GM19328 (cell line): ENCODE results near the gene AGO4.

ENCODE experiments used
- ATAC-seq: cut with Tn5 transposase; IDR thresholded peaks from one replicate; pipeline ENCODE4 v1.9.1; 2021; ENCODE audit warnings: mild to moderate bottlenecking, moderate library complexity; ENCODE audit not compliant: unreplicated experiment

AGO4 gene

DNA sequence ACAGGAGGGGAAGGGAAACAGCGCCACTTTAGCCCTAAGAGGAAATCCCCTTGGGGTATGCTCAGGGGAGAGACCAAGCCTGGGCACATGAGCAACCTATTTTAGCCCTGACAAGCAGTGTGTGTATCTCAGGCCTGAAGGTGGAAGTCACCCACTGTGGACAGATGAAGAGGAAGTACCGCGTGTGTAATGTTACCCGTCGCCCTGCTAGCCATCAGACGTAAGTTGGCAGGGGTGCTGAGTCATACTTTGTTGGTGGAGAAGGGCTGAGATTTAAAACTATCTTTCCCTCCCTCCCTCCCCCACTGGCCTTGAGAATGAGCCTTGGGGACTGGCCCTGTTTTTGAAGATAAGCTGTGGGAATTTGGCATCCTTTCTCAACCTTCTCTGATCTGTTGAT lies 86.4 kb downstream of the AGO4 start:
- no peak for ATAC-seq

DNA sequence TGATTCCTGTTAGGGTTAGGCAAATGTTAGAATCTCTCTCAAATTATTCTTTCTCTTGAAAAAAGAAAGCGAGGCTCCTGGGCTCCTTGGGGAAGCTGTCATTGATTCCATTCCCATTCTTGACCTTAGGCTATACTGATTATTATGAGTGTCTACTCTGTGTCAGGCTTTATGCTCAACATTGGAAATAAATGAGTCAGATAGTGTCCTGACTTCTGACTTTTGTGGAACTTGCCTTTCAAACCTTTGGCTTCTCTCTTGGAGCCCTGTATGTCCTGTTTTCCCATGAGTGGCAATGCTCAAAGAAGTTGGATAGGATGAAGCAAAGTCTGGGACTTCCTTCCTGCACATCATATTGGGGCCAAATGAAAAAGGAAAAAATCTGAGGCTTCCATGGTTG lies 86.8 kb downstream of the AGO4 start:
- ATAC-seq, result no peak

DNA sequence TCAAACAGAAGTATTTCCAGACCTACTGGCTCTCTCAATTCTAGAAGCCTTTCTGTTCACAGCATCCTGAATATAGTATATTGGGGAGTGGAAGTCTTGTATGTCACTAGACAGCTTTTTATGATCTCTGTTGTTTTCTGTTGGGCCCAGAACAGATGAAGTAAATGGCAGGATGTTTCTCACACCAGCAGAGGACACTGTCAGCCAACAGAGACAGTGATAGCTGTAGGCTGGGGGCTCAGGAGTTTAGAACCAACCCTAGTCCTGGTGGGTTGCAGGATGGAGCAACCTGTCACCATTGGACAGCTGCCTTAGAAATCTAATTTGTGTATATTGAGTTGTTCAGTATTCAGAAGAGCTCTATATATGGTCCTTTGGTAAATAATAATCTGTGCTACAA lies 92.1 kb downstream of the AGO4 start:
- ATAC-seq, result no peak

- no peak for ATAC-seq
Observed at GRCh38 chr1:35901235-35901634, 93.4 kb downstream of the AGO4 start.

GRCh38 chr1:35902671-35903070 lies 94.9 kb downstream of the AGO4 start:
- ATAC-seq, result no peak
